HG03354 (cell line): ENCODE measurements around the gene WNK1.
"Not testable (repeated sequence)": the region's sequence is repeated elsewhere in the genome, so short reads cannot be mapped to it uniquely, and the experiment has no call there.

ENCODE experiments used
- ATAC-seq: cut with Tn5 transposase; IDR thresholded peaks from one replicate; pipeline ENCODE4 v1.9.1; 2021; ENCODE audit warnings: mild to moderate bottlenecking; ENCODE audit not compliant: unreplicated experiment, poor library complexity, severe bottlenecking

The WNK1 gene

GRCh38 chr12:776772-777373 lies 24.5 kb downstream of the WNK1 start:
- ATAC-seq: not testable (repeated sequence)

- ATAC-seq: no peak
Observed at GRCh38 chr12:777550-778047, 25.2 kb downstream of the WNK1 start.

GRCh38 chr12:778615-779014 lies 26.2 kb downstream of the WNK1 start:
- ATAC-seq: no peak

- no peak for ATAC-seq
Observed at GRCh38 chr12:779745-780734, 27.7 kb downstream of the WNK1 start.

- ATAC-seq: no peak
Observed at GRCh38 chr12:780750-781379, 28.5 kb downstream of the WNK1 start.

- no peak for ATAC-seq
Observed at GRCh38 chr12:785706-786105, 33.3 kb downstream of the WNK1 start.

- no peak for ATAC-seq
Observed at GRCh38 chr12:788288-788687, 35.9 kb downstream of the WNK1 start.

GRCh38 chr12:788762-789161 lies 36.4 kb downstream of the WNK1 start:
- ATAC-seq: not testable (repeated sequence)

- no peak for ATAC-seq
Observed at GRCh38 chr12:789852-790563, 37.6 kb downstream of the WNK1 start.

GRCh38 chr12:790608-791007 lies 38.2 kb downstream of the WNK1 start:
- no peak for ATAC-seq

- ATAC-seq: no peak
Observed at GRCh38 chr12:793037-793436, 40.7 kb downstream of the WNK1 start.

GRCh38 chr12:793711-794110 lies 41.3 kb downstream of the WNK1 start:
- no peak for ATAC-seq

GRCh38 chr12:795305-795704 lies 42.9 kb downstream of the WNK1 start:
- peak; percentile 48 for ATAC-seq

GRCh38 chr12:800401-800800 lies 48.0 kb downstream of the WNK1 start:
- no peak for ATAC-seq

GRCh38 chr12:802242-803120 lies 50.1 kb downstream of the WNK1 start:
- ATAC-seq: no peak

- ATAC-seq: no peak
Observed at GRCh38 chr12:805022-805632, 52.7 kb downstream of the WNK1 start.

- no peak for ATAC-seq
Observed at GRCh38 chr12:806200-806791, 53.9 kb downstream of the WNK1 start.

- ATAC-seq: no peak
Observed at GRCh38 chr12:807041-807735, 54.8 kb downstream of the WNK1 start.
